Sigmoid colon (tissue), 4 donors: ENCODE data around the gene LPCAT1.

Experiments used
- POLR2A ChIP-seq, 2 donors: fragments of 450-650 bp; IDR thresholded peaks; one replicate each; pipeline ENCODE4 v1.6.1; 2016; ENCODE audit warnings: antibody characterized with exemption in 2 of 2, mild to moderate bottlenecking in 2 of 2, moderate library complexity in 2 of 2
- POLR2AphosphoS5 ChIP-seq, 4 donors: sonication (generic); formaldehyde crosslinking; IDR thresholded peaks; one replicate each; pipeline ENCODE4 v1.6.1; 2017; ENCODE audit warnings: antibody characterized with exemption in 4 of 4
- TF ChIP-seq, protein P1 (sequence below), 4 experiments: fragments of 450-650 bp in 3 of 4; fragments of 200-600 bp in 1 of 4; IDR thresholded peaks; one replicate each; pipeline ENCODE4 v1.5.1; 2016 to 2019; ENCODE audit warnings: antibody characterized with exemption in 4 of 4, mild to moderate bottlenecking in 3 of 4, moderate library complexity in 2 of 4

DNA sequence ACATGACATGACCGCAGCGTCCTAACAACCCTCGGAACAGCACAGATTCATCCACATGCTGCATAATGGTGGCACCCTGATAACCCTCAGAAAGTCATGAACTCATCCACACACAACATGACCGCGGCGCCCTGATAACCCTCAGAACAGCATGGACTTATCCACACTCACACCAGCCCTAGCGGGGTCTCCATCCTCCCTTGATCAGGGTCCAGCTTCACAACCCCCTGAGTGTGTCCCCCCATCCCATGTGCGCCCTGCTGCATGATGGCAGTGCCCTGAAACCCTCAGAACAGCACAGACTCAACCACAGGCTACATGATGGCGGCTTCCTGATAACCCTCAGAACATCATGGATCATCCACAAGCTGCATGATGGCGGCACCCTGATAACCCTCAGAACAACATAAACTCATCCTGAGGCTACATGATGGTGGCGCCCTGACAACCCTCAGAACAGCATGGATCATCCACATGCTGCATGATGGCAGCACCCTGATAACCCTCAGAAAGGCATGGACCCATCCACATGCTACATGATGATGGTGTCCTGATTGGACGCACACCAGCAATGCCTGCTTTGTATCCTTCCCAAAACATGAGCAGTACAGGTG is 106.8 kb downstream of the LPCAT1 start:
- TF ChIP-seq, protein P1, sequence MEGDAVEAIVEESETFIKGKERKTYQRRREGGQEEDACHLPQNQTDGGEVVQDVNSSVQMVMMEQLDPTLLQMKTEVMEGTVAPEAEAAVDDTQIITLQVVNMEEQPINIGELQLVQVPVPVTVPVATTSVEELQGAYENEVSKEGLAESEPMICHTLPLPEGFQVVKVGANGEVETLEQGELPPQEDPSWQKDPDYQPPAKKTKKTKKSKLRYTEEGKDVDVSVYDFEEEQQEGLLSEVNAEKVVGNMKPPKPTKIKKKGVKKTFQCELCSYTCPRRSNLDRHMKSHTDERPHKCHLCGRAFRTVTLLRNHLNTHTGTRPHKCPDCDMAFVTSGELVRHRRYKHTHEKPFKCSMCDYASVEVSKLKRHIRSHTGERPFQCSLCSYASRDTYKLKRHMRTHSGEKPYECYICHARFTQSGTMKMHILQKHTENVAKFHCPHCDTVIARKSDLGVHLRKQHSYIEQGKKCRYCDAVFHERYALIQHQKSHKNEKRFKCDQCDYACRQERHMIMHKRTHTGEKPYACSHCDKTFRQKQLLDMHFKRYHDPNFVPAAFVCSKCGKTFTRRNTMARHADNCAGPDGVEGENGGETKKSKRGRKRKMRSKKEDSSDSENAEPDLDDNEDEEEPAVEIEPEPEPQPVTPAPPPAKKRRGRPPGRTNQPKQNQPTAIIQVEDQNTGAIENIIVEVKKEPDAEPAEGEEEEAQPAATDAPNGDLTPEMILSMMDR (IDR thresholded peaks at IDR 0.05): no peak
- TF ChIP-seq POLR2A (IDR thresholded peaks at IDR 0.05): no peak
- TF ChIP-seq POLR2AphosphoS5 (IDR thresholded peaks at IDR 0.05): no peak
